ENCODE measurements around the gene DCAKD. TPM values are rescaled to one million over a fixed set of nuclear protein-coding genes. Genes with fewer than 3 reads are reported as not detected.
A peak's percentile ranks its signal among the peaks of the same experiment; 100 is the strongest.

DCAKD gene
- total RNA-seq, 4 donors from 2014 or later: 50.3 to 68.8 (median 57.9) TPM

- Histone ChIP-seq H3K27me3 (no peaks in the 10 kb centered on the region), H3K27ac (replicated peaks in 1 of 4) (no peak overlapping the region), H3K36me3 (peaks cover 33 to 58% (median 53%) of the 10 kb centered on the region in 4 donors), H3K9me3 (no peaks in the 10 kb centered on the region), H3K4me3 (no peak overlapping the region), H3K4me1 (peaks cover 13 to 22% (median 19%) of the 10 kb centered on the region in 4 donors)
- TF ChIP-seq EP300 (IDR thresholded peaks at IDR 0.05) (no peak), POLR2A (IDR thresholded peaks at IDR 0.05; ENCODE audit: low read depth) (no peak), CTCF (IDR thresholded peaks at IDR 0.05) (no peak), POLR2AphosphoS5 (IDR thresholded peaks at IDR 0.05) (no peak)
- intact Hi-C loops (cut with DNase I): no loop called here
- DNase-seq (ENCODE audit: extremely low spot score): no peak
- WGBS: 91% methylated on average over 13 of the region's 14 CpGs
Observed at GRCh38 chr17:45034599-45034998, 16.8 kb downstream of the DCAKD start.

- no peak for TF ChIP-seq EP300 (IDR thresholded peaks at IDR 0.05)
- TF ChIP-seq CTCF (IDR thresholded peaks at IDR 0.05): no peak
- TF ChIP-seq POLR2A (IDR thresholded peaks at IDR 0.05; ENCODE audit: low read depth): no peak
- no peak for TF ChIP-seq POLR2AphosphoS5 (IDR thresholded peaks at IDR 0.05)
- H3K4me3 ChIP-seq: no peak overlapping the region
- DNase-seq (ENCODE audit: extremely low spot score): no peak
- intact Hi-C loops (cut with DNase I): no loop called here
- H3K27me3 ChIP-seq: no peaks in the 10 kb centered on the region
- H3K9me3 ChIP-seq: no peaks in the 10 kb centered on the region
- peak overlapping the region in 1 of 4 donors; percentile 10 for H3K27ac ChIP-seq (replicated peaks in 1 of 4)
- H3K4me1 ChIP-seq: peaks cover 0 to 3% (median 0%) of the 10 kb centered on the region in 4 donors
- 73% methylated on average over 9 of the region's 9 CpGs for WGBS
- peaks cover 45 to 79% (median 63%) of the 10 kb centered on the region in 4 donors for H3K36me3 ChIP-seq
Observed at GRCh38 chr17:45032174-45032541, 19.3 kb downstream of the DCAKD start.

GRCh38 chr17:45031231-45032173, 19.9 kb downstream of the DCAKD start:
- DNase-seq (ENCODE audit: extremely low spot score): no peak
- no peak for TF ChIP-seq CTCF (IDR thresholded peaks at IDR 0.05)
- no peak for TF ChIP-seq EP300 (IDR thresholded peaks at IDR 0.05)
- no peak for TF ChIP-seq POLR2AphosphoS5 (IDR thresholded peaks at IDR 0.05)
- TF ChIP-seq POLR2A (IDR thresholded peaks at IDR 0.05; ENCODE audit: low read depth): no peak
- Histone ChIP-seq H3K36me3 (peaks cover 45 to 85% (median 65%) of the 10 kb centered on the region in 4 donors), H3K4me1 (peaks cover 0 to 3% (median 0%) of the 10 kb centered on the region in 4 donors), H3K4me3 (no peak overlapping the region), H3K27ac (replicated peaks in 1 of 4) (peak overlapping the region in 1 of 4 donors; percentile 10), H3K9me3 (no peaks in the 10 kb centered on the region), H3K27me3 (no peaks in the 10 kb centered on the region)
- WGBS: 74% methylated on average over 14 of the region's 14 CpGs
- intact Hi-C loops (cut with DNase I): no loop called here

- H3K36me3 ChIP-seq: peaks cover 45 to 85% (median 67%) of the 10 kb centered on the region in 4 donors
- WGBS: 82% methylated on average over 6 of the region's 6 CpGs
- intact Hi-C loops (cut with DNase I): no loop called here
Observed at GRCh38 chr17:45030733-45031132, 20.7 kb downstream of the DCAKD start.

More at GRCh38 chr17:45030733-45031132, 20.7 kb downstream of the DCAKD start:
- Histone ChIP-seq H3K4me3 (no peak overlapping the region), H3K27ac (replicated peaks in 1 of 4) (no peak overlapping the region), H3K27me3 (no peaks in the 10 kb centered on the region), H3K9me3 (no peaks in the 10 kb centered on the region), H3K4me1 (peaks cover 0 to 3% (median 0%) of the 10 kb centered on the region in 4 donors)
- TF ChIP-seq POLR2AphosphoS5 (IDR thresholded peaks at IDR 0.05) (no peak), EP300 (IDR thresholded peaks at IDR 0.05) (no peak), POLR2A (IDR thresholded peaks at IDR 0.05; ENCODE audit: low read depth) (no peak), CTCF (IDR thresholded peaks at IDR 0.05) (no peak)
- DNase-seq (ENCODE audit: extremely low spot score): no peak
